Measurements from ENCODE around the gene ATXN2L.
"Not testable (repeated sequence)": the region's sequence is repeated elsewhere in the genome, so short reads cannot be mapped to it uniquely, and the experiment has no call there.

Gene ATXN2L

DNA sequence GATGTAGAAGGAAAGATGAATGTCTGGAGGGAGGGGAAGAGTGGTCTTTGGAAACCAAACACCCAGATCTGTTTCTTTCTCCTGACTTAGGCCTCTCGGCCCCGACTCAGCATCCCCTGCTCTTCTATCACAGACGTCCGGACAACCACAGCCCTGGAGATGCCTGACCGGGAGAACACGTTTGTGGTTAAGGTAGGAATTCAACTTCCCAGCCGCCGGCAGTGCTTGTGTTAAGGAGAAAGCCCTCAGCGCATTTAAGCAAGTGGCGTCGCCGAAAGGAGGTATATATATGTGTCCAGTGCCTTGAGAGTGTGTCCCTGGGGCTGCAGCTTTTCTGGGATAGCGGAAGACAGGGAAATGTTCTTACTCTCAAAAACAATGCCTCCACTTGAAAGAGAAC lies 44.4 kb downstream of the ATXN2L start:
- DNase-seq (ENCODE audit: low read depth in 2 of 3, low spot score in 2 of 3) = no peak

DNA sequence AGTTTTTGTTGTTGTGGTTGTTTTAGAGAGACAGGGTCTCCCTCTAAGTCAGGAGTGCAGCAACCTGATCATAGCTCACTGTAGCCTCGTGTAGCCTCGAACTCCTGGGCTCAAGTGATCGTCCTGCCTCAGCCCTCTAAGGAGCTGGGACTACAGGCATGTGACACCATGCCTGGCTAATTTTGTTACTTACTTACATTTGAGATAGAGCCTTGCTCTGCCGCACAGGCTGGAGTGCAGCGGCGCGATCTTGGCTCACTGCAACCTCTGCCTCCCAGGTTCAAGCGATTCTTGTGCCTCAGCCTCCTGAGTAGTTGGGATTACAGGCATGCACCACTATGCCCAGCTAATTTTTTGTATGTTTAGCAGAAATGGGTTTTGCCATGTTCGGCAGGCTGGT lies 44.8 kb downstream of the ATXN2L start:
- not testable (repeated sequence) for DNase-seq (ENCODE audit: low read depth in 2 of 3, low spot score in 2 of 3)

DNA sequence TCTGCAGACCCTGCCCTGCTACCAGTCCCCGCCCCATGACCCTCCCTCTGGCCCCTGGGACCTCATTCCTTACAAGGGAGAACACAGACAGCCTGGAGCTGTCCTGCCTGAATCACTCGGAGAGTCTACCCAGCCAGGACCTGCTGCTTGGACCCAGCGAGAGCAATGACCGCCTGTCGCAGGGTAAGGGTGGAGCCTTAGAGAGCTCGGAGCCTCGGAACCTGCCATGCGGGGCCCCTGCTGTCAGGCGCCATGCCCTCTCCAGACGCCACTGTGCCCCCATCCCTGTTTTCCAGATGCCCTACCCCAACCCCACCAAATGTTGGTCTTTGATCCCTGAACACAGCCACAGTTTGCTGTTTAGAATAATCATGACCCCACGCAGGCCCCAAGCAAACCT lies 46.4 kb downstream of the ATXN2L start:
- no peak for DNase-seq (ENCODE audit: low read depth in 2 of 3, low spot score in 2 of 3)

DNA sequence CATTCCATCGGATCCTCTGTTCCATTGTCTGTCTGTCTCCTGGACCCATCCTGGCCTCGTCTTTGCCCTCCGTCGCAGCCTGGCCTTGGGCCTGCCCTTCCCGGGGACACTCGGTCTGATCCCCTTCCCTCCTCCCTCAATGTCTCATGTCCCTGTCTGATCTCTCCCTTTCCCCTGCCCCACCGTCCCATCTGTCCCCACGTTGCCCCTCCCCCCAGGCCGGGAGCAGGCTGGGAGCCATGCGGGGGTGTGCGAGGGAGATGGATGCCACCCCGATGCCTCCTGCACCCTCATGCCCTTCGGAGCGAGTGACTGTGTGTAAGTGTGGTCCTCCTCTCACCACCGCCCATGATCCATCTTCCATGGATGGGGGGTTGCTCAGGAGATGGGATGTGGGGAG lies 50.2 kb downstream of the ATXN2L start:
- DNase-seq (ENCODE audit: low read depth in 2 of 3, low spot score in 2 of 3) = no peak

DNA sequence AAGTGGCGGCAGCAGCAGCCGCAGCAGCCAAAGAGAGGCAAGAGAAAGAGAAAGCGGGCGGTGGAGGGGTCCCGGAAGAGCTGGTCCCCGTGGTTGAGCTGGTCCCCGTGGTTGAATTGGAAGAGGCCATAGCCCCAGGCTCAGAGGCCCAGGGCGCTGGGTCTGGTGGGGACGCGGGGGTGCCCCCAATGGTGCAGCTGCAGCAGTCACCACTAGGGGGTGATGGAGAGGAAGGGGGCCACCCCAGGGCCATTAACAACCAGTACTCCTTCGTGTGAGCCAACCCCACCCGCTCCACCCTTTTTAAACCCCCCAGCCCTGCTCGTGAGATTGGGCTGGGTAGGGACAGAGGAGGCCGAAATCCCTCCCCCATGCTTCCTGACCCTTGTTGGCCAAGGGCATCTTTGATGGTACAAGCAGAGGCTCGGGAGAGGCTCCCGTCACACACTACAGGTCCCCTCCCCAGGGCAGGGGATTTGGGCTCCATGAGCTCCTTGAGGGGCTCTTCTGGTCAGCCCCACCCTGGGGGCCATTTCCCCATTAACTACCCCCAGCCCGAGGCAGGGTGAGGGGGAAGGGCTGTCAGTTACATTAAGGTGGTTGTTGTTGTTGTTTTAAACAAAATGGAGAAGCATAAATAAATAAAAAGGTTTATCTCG lies 50.9 kb downstream of the ATXN2L start:
- peak in 2 of 3 experiments; percentile 37 to 41 for DNase-seq (ENCODE audit: low read depth in 2 of 3, low spot score in 2 of 3)

DNA sequence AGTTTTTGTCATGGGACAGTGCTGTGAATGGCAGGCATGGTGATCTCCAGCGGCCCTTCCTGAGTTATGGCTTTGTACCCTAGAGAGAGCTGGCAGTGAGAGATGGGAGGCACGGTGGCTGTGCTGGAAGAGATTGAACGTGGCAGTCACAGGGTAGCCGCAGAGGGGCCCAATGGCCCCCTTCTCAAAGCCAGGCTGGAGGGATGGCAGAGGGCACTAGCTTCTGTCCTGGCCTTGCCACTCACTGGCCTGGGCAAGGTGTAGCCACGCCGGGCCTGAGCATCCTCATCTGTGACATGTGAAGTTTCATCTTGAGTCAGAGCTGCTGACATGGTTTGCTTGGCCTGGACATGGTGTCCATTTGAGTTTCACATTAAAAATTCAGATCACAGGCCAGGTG lies 51.6 kb downstream of the ATXN2L start:
- no peak for DNase-seq (ENCODE audit: low read depth in 2 of 3, low spot score in 2 of 3)

DNA sequence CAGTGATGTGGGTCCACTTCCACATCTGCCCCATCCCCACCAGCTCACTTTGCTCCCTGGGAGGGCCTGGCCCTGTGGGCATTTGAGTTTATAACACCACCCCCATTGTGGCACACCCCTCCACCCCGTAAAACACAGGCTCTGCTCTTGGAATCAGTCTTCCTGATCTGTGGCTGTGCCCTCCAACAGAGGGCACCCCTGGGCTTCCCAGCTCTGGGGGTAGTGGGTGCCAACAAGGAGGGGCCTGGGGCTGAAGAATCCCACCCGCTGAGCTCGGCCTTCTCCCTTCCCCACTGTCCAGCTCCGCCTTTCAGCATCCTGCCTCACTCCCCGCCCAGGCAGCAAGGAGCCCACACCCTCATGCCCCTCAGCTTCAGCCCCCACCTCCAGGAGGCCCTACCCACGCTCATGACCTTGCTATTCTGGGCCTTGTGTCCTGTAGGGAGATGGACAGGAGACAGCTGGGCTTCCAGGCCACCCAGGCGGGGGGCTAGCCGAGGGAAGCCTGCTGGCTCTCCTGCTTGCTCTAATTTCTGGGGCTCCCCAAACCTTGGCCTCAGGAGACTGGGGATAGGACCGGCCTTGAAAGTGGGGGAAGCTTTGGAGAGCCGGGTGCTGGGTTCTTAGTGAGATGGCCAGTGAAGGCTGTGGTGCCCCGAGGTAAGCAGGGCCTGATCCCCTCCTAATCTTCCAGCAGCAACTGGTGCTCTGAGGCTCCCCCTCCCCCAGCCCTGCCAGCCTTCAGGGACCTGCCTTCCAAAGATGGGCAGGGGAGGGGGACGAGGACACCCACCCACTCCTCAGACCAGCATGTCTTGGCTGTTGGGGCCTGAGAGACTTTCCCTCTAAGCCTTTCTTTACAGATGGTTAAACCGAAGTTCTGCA lies 52.6 kb downstream of the ATXN2L start:
- DNase-seq (ENCODE audit: low read depth in 2 of 3, low spot score in 2 of 3) = no peak

DNA sequence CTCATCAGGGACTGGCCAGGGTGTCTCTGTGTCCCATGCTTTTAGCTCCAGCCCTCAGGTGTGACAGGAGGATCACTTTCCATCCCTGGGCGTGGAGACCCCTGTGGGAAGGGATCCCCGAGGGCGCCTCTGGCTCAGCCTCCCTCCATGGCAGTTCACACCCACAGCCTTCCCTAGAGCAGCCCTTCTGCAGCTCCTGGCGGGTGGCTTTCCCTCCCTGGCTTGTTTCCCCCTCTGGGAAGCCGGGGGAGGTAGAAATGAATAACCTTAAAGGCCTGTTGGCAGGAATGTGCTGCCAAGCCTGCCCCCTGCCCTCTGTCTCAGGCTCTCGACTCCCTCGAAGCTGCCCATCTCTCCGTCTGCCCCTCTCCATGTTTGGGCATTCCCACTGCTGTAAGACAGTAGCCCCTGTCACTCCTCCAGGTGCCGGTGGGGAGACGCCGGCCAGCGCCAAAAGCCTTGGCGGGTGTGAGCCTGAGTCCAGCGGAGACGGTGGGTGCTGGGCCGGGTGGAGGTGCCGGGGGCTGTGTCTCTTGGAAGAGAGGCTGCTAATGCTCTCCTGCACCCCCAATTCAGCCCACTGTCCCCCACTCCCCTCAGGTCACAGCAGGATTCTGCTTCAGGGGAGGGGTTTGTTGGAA lies 53.3 kb downstream of the ATXN2L start:
- DNase-seq (ENCODE audit: low read depth in 2 of 3, low spot score in 2 of 3) = no peak

DNA sequence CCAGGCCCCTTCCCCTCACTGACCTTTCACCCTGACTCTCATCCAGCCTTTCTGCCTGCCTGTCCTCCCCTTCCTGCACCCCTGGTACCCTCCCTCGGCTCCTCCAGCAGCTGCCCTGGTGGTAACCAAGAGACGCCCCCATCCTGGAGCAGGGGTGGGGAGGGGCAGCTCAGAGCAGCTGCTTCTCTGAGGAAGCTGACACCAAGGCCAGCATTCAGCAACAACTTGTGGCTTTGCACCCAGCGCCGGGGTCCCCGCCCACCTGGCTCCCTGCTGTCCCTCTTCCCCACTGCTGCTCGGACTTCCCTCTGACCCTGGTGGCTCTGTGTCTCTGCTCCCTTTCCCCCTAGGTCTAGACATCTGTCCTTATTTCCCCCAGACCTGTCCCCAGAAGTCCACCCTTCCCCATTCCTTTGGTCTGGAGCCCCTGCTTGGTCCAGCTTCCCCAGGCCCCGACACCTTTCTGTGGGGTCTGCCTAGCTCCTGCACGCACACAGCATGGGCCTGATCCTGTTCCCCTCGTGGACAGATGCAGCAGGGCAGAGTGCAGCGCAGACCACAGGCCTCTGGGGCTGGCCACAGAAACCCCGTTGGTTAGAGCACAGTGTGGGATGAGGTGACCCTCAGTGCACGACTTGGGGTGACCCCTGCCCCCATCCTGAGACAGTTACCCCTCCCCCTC lies 54.3 kb downstream of the ATXN2L start:
- DNase-seq (ENCODE audit: low read depth in 2 of 3, low spot score in 2 of 3) = no peak

DNA sequence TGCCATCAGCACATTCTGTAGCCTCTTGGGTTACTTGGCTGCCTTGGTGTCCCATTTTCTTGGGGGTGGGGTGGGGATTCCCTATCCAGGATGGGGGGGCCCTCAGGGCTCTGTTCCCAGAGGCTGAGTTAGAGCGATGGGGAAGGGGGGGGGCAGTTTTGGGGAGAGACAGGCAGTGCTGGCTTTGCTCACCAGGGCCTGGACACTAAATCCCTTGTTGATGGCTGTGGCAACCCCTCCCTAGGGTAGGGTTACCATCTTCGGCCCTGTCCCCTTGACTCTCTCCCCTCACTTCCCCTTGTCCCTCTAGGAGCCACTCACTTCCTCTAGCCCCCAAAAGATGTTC lies 54.8 kb downstream of the ATXN2L start:
- DNase-seq (ENCODE audit: low read depth in 2 of 3, low spot score in 2 of 3) = no peak

DNA sequence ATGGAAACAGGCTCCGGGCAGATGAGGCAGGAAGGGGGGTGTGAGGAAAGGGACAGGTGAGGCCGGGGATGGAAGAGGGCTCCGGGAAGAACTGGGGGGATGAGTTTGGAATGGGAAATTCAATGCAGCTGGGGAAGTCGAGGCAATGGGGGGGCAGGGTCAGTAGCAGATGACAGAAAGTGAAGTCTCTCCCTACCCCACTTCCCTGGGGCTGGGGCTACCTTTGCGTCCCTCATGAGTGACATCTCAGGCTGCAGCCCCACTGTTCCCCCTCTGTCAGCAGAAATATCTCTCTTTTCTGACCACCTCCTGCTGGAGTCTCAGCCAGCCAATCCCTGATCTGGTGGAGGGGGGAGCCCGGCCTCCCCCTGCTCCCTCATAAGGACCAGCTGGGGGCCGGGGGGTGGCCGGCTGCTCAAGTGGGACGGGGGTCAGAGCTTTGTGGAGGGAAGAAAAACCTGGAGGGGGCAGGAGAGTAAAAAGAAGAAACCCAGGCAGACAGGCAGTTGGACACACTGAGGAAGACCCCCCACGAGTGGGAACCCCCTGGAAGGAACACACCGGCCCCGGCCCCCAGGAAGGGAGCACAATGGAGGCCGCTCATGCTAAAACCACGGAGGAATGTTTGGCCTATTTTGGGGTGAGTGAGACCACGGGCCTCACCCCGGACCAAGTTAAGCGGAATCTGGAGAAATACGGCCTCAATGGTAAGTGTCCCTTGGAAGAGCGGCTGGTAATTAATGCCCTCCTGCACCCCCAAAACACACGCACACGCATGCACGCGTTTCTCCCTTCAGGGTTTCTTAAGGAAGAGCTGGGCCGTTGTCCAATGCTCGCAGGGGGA lies 55.5 kb downstream of the ATXN2L start, which contains the start of gene ATP2A1:
Gene ATP2A1, plus strand, starts transcription at position 406 of the 844 bp plus-strand sequence. Its CDS starts 184 bp downstream, at position 590.
- no peak for DNase-seq (ENCODE audit: low read depth in 2 of 3, low spot score in 2 of 3)

DNA sequence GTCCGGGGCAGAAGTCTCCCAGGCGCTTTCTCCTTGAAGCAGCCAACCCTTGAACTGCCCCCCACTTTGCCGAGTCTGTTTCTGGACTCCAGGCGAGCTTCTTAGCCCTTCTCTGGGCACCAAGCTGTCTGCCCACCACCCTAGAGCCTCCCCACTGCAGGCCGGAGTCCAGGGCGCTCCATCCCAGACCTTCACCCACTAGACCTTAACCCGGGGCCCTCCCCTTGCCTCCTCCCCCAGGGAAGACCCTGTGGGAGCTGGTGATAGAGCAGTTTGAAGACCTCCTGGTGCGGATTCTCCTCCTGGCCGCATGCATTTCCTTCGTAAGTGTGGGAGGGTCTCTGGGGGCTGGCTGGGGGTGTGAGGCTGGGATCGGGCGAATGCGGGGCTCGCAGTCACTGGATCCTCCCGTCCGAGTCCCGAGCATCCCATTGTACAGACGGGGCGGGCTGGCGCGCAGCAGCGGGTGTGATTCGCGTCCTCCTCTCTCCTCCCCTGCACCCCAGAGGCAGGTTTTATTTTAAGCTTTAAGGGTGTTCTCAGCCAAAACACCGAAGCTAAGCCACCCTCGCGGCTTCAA lies 56.6 kb downstream of the ATXN2L start:
- peak in 1 of 3 experiments; percentile 18 for DNase-seq (ENCODE audit: low read depth in 2 of 3, low spot score in 2 of 3)

DNA sequence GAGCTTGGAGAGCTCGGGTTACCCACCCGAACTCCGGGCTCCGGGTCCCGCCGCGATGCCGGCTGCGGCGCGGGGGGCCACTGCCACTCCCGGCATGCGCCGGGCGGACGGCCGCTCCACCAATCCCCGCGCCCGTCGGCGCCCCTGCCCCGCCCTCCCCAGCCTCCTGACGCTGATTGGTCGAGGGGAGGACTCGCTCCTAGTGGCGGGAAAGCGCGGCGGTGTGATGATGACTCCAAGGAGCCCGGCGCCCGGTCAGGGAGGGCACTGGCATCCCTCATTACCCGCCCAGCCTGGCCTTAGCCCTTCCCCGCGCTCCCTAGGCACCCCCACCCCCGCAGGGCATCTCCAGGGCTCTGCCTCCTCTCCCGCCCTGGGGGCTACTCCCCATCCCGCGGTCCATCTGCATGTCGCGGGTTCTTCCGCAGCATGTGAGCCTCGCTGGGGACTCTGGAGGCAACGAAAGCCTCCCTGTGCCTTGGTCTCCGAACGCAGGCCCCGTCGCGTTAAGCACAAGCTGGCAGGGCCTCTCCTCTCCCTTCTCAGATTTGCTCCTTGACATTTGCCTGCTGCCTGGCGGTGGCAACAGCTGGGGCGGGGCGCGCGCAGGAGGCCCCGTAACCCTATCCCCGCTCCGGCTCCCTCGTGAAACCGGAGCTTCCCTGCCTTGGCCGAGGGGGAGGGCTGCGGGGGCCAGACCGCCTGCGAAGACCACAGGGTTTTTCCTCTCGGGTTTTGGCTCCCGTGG lies 57.2 kb downstream of the ATXN2L start:
- peak; percentile 82 to 84 (median 83) for DNase-seq (ENCODE audit: low read depth in 2 of 3, low spot score in 2 of 3)

DNA sequence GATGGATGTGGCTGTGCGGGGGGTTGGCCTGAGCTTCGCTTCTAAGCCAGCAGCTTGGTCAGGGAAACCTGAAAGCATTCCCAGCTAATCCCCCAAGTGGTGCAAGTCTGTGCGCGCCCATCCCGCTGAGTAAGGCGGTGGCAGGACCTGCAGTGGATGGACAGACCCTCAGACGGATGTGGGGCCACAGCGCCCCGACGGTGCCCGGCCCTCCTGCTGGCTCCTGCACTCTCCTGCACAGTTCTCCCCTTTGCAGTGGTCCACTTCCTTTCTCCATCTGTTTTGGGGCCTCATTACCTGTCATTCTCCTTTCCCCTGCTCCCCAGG lies 57.8 kb downstream of the ATXN2L start:
- DNase-seq (ENCODE audit: low read depth in 2 of 3, low spot score in 2 of 3) = no peak

DNA sequence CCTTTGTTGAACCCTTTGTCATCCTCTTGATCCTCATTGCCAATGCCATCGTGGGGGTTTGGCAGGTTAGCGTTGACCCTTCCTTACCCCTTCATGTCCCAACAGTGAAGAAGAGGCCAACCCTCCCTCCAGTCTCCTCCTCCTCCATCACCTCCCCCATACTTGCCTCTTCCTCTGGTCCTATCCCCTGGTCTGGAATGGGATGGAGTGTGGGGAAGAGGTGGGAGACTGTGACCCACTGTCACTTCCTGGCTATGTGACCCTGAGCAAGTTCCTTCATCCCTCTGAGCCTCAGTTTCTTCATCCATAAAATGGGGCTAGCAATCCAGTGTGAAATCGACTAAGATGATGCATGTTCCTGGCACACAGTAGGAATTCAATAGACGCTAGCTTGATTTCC lies 58.2 kb downstream of the ATXN2L start:
- DNase-seq (ENCODE audit: low read depth in 2 of 3, low spot score in 2 of 3) = no peak

DNA sequence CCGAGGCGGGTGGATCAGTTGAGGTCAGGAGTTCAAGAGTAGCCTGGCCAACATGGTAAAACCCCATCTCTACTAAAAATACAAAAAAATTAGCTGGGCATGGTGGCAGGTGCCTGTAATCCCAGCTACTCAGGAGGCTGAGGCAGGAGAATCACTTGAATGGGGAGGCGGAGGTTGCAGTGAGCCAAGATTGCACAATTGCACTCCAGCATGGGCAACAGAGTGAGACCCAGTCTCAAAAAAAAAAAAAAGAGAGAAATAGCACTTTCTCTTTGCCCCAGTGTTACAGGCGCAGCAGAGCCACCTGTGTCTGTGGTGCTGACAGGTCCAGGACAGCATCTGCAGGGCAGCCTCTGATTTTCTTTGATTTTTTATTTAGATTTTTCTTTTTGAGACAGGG lies 58.8 kb downstream of the ATXN2L start:
- DNase-seq (ENCODE audit: low read depth in 2 of 3, low spot score in 2 of 3) = not testable (repeated sequence)

DNA sequence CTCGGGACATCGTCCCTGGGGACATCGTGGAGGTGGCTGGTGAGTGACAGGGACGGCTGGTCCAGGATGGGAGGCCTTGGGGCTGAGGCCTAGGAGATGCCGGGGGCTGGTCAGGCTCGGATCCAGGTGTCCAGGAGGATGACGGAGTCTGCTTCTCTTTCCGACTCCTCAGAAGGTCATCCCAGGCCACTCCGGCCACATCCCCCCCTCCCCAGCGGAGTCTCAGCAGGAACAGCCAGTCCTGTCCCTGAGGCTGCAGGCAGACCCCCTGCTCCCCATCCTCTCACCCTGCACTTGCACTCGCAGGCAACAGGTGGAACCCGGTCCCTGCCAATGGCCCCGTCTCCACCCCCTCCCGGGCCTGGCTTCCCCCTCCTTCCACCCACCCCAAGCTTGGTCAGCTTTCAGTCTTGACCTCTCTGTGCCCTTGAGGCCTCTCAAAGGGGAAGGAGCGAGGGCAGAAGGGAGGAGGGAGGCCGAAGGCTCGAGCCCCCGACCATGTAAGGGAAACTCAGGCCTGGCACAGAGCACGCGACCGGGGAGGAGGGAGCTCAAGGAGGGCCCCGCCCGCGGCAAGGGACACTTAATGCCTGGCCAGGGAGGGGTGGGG lies 59.9 kb downstream of the ATXN2L start:
- DNase-seq (ENCODE audit: low read depth in 2 of 3, low spot score in 2 of 3) = no peak

DNA sequence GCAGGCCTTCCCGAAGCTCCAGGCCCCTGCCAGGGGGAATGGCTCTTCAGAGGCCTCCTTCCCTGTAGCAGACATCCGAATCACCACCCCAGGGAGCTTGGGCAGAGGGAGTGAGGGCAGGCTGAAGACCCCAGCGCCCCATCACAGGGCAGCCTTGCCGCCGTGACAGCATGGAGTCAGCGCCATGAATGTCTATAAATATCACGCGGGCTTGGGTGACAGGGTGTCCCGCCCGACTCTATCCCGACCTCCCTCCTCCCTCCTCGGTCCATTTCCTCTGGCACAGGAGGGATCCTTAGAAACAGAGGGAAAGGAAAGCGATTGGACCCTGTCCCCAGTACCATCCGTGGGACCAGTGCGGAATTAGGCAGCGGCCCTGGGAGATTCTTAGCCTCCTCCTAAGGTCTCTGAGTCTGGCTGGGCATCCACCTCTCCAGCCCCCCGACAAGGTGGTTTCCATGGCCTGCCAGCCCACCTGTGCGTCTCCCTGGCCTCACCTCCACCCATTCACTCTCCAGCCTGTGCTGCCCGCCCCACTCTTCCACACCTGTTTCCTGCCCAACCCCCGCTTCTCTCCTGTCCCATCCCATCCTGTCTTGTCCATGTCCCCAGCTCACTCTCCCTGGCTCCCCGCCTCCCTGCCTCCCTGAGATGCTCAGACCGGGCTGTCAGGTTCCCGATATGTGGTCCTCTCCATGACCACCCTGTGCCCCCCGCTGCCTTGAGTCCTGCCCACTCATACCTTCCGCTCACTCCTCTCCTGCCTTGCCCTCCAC lies 60.6 kb downstream of the ATXN2L start:
- DNase-seq (ENCODE audit: low read depth in 2 of 3, low spot score in 2 of 3) = no peak
